MV-4-11 (cell line): ENCODE results near the gene HSPA12A.

Source experiments
- DNase-seq: peaks from one replicate; lab custom pipeline; 2025; lab: John Stamatoyannopoulos, UW

HSPA12A gene

GRCh38 chr10:116741391-116742351 is 695 bp downstream of the HSPA12A start:
- no peak for DNase-seq

GRCh38 chr10:116740971-116741370 is 1.4 kb downstream of the HSPA12A start:
- DNase-seq = no peak

GRCh38 chr10:116738339-116738738 is 4.0 kb downstream of the HSPA12A start:
- DNase-seq = no peak

- DNase-seq = no peak
These were observed 4.6 kb downstream of the HSPA12A start for GRCh38 chr10:116737627-116738327.

- no peak for DNase-seq
These were observed 8.8 kb downstream of the HSPA12A start for GRCh38 chr10:116733566-116733965.

- DNase-seq = no peak
These were observed 9.8 kb downstream of the HSPA12A start for GRCh38 chr10:116732573-116732972.

- no peak for DNase-seq
These were observed 11.7 kb downstream of the HSPA12A start for GRCh38 chr10:116730464-116731260.

- no peak for DNase-seq
These were observed 13.1 kb downstream of the HSPA12A start for GRCh38 chr10:116729243-116729642.

- DNase-seq = no peak
These were observed 13.8 kb downstream of the HSPA12A start for GRCh38 chr10:116728526-116729096.

- DNase-seq = no peak
These were observed 18.7 kb downstream of the HSPA12A start for GRCh38 chr10:116723428-116724281.

- no peak for DNase-seq
These were observed 19.5 kb downstream of the HSPA12A start for GRCh38 chr10:116722736-116723427.

GRCh38 chr10:116721547-116722392 is 20.6 kb downstream of the HSPA12A start:
- DNase-seq = no peak

GRCh38 chr10:116720668-116721546 is 21.5 kb downstream of the HSPA12A start:
- DNase-seq = no peak

GRCh38 chr10:116720241-116720643 is 22.1 kb downstream of the HSPA12A start:
- DNase-seq = no peak

GRCh38 chr10:116719804-116720203 is 22.6 kb downstream of the HSPA12A start:
- no peak for DNase-seq

- DNase-seq = no peak
These were observed 24.3 kb downstream of the HSPA12A start for GRCh38 chr10:116718058-116718457.

- no peak for DNase-seq
These were observed 26.0 kb downstream of the HSPA12A start for GRCh38 chr10:116716381-116716780.

- DNase-seq = no peak
These were observed 26.5 kb downstream of the HSPA12A start for GRCh38 chr10:116715839-116716377.
